GM19397 (cell line): Measurements from ENCODE around the gene PRKCZ.
"Not testable (repeated sequence)": the region's sequence is repeated elsewhere in the genome, so short reads cannot be mapped to it uniquely, and the experiment has no call there.

Source experiments
- ATAC-seq: cut with Tn5 transposase; IDR thresholded peaks from one replicate; pipeline ENCODE4 v1.9.1; 2021; ENCODE audit warnings: mild to moderate bottlenecking, moderate library complexity; ENCODE audit not compliant: unreplicated experiment

Gene PRKCZ

GRCh38 chr1:2081326-2081885, 31.2 kb downstream of the PRKCZ start:
- ATAC-seq: no peak

DNA sequence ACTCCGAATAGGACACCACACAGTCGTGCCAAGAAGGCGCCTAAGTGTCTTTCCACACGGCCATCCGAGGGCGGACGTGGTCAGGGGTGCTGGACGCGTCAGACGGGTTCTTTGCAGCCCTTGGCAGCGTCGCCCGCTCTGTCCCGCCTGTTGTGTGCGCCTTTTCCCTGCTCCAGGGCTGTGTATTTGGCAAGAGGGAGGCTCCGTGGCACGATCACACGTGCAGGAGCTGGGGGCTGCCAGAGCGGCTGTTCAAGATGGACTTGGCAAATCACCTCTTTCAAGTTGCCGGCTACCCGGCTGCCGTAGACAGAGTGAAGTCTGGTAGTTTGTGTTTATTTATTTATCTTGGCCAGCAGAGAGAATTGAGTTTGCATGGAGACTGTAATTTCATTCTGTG, 31.9 kb downstream of the PRKCZ start:
- no peak for ATAC-seq

- ATAC-seq: no peak
These were observed 33.5 kb downstream of the PRKCZ start for GRCh38 chr1:2083666-2084065.

DNA sequence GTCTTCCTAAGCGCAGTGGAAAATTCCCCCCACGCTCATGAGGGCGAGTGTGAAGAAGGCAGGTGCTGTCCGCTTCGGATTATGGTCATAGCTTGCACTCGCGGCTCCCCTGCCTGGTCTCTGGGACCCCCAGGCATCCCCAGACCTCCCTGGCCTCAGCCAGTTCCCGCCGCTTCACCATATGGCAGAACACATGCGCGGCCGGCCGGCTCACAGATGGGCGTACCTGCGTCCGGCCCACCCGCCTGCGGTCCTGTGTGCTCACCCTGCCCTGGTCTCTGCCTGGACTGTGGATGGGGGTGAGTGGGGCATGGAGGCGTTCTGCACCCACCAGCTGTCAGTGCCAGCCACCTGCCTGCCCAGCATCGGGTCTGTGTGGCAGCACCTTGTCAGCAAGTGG, 34.1 kb downstream of the PRKCZ start:
- ATAC-seq: no peak

- no peak for ATAC-seq
These were observed 34.9 kb downstream of the PRKCZ start for GRCh38 chr1:2085080-2085479.

DNA sequence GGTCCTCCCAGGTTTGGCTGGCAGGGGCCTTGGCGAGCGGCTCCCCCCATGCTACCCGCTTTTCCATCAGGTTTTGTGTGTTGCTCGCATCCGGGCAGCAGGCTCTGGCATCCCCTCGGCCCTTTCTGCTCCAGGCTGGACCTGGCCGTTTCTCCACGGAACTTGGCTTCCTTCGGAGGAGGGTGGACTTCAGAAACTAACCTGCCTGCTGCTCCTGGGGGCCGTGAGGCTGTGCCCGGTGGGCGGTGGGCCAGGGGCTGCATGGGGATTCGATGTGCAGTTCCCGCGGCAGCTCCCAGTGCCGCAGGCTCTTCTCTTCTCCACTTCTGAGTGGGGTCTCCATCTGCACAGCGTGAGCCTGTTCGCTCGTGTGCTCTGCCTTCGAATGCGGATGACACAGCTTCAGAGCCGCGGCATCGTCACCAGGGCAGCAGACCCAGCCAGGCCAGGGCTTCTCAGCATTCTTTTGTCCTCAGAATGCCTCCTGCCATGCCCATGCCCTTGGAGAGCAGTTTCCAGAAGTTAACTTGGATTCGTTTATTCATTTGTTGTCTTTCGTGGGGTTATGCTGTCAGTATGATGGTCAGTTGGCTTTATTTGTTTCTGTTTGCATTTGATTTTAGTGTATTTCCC, 36.4 kb downstream of the PRKCZ start:
- ATAC-seq: no peak

DNA sequence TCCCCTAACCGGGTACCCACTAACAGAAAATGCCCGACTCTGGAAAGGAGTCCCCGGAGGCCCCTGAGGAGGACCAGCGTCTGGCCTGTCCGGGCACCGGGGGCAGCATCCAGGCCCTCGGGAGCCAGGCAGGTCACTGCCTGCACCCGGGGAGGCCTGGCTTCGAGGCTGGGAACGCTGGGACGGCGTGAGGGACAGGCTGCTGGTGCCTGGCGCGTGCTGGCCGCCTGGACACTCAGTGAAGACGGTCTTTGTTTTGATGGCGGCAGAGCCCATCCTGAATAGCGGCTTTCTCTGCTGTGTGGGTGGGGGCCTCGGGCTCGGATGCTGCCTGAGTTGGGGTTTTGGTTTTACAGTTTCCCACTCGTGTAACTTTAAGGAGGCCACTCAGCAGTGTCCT, 37.6 kb downstream of the PRKCZ start:
- ATAC-seq: no peak

GRCh38 chr1:2088458-2088857, 38.2 kb downstream of the PRKCZ start:
- ATAC-seq: no peak

DNA sequence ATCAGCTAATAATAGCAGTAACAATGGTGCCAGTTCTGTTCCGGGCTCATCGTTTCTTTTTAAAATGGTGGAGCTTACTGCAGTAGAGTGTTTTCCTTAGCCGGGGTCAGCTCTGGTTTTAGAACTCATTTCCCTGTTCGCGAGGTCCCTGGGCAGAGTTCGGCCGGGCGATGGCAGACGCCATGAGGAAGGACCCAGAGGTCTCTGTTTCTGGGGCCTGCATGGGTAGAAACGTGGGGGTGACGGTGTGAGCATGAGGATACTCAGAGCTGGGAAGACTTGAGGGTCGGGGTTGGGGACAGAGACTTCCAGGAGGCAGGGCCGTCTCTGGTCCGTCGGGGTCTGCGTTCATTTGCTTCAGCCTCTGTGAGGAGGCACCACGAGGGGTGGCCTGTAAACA, 38.8 kb downstream of the PRKCZ start:
- ATAC-seq: no peak

GRCh38 chr1:2090216-2090890, 40.1 kb downstream of the PRKCZ start:
- ATAC-seq: no peak

DNA sequence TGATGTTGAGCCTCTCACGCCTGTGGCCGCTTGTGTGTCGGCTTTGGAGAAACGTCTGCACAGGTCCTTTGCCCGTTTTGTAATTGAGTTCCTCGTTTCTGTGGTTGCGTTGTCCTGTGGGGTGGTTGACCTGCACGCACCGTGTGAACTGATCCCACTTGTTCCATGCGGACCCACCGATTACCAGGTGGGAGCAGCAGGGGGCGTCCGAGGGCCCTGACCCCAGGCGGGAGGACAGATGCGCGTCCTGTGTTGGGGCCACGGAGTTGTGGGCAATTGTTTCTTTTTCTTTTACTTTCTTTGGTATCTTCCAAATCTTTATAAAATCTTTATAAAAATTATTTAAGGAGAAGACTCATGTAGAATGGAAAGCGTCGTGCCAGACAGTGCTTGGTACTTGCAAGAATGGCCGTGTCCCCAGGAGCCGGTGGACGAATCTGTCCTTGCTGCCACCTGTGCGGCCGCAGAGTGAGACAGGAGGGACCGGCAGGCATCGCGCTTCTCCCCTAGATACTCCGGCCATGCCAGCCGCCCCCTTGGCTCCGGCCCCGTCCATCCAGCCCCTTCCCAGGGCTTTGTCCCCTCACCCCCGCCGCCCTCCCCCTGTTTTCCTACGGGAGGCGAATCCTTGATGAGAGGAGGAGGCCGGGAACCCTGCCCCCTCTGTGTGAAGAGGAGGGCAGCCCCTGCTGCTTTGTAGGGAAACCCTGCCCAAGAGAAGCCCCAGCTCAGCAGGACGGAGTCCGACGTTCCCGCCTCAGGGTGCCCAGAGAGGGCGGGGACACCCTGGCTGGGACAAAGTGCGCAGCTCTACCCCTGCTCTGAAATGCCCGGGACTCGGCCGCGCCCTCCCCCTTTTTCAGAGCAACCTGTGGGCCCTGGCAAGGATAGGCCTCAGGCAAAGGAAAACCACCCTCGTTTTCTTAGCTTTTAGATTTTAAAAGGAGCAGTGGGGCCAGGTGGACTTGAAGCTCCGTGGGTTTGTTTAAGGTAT, 41.7 kb downstream of the PRKCZ start:
- ATAC-seq: no peak

GRCh38 chr1:2093055-2093454, 42.8 kb downstream of the PRKCZ start:
- no peak for ATAC-seq

DNA sequence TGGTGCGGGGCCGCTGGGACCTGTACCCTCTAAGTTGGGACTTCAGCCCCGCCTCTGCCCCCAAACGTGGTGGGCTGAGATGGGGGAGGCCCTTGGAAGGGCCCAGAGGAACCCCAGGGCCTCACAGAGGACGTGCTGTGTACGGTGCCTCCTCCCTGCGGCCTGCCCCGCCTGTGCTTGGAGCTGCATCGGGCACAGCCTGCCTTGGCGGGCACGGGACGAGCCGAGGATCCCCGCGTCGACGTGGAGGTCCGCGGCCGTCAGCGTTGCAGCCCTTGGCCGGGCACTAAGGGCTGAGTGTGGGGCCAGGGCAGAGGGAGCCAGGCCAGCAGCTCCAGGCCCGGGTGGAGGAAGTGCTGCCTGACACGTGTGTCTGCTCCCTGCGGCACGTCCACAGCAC, 43.4 kb downstream of the PRKCZ start:
- no peak for ATAC-seq

DNA sequence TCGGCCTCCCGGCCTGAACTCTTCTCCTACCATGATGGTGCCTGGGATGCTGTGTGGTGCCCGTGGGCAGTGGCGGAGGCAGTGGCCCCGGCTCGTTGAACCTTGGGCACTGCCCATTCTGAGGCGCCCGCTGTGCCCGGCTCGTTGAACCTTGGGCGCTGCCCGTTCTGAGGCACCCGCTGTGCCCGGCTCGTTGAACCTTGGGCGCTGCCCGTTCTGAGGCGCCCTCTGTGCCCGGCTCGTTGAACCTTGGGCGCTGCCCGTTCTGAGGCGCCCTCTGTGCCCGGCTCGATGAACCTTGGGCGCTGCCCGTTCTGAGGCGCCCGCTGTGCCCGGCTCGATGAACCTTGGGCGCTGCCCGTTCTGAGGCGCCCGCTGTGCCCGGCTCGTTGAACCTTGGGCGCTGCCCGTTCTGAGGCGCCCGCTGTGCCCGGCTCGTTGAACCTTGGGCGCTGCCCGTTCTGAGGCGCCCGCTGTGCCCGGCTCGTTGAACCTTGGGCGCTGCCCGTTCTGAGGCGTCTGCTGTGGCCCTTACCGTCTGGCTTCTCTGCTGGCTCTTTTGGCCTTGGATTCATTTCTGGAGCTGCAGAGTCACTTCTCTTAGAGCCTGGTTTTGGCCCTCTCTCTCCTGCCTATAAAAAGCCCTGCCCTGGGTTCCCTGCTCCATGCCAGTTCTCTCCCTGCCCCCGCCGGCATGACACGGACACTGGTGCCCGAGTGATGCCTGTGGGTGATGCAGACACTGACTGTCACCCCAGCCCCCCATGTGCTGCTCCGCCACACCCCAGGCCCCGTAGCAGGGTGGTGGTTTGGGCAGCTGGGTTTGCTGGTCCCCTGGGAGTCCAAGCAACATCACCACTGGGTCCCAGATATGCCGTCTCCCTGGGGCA, 44.3 kb downstream of the PRKCZ start:
- ATAC-seq: not testable (repeated sequence)

DNA sequence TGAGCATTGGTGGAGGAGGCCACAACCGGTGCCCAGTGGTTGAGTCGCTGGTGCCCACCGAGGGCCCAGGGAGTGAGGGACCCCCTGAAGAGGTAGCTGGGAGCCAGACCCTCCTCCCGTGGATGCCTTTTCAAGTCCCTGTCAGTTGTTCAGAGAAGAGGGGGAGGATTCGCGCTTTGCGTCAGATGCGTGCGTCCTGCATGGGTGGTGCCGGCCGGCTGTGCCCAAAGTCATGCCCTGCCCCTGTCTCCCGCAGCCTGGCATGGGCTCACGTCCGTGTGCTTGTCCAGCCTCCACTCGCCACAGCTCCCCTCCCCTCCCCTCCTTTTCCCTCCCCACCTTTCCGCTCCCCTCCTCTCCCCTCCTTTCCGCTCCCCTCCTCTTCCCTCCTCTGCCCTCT, 45.2 kb downstream of the PRKCZ start:
- no peak for ATAC-seq

DNA sequence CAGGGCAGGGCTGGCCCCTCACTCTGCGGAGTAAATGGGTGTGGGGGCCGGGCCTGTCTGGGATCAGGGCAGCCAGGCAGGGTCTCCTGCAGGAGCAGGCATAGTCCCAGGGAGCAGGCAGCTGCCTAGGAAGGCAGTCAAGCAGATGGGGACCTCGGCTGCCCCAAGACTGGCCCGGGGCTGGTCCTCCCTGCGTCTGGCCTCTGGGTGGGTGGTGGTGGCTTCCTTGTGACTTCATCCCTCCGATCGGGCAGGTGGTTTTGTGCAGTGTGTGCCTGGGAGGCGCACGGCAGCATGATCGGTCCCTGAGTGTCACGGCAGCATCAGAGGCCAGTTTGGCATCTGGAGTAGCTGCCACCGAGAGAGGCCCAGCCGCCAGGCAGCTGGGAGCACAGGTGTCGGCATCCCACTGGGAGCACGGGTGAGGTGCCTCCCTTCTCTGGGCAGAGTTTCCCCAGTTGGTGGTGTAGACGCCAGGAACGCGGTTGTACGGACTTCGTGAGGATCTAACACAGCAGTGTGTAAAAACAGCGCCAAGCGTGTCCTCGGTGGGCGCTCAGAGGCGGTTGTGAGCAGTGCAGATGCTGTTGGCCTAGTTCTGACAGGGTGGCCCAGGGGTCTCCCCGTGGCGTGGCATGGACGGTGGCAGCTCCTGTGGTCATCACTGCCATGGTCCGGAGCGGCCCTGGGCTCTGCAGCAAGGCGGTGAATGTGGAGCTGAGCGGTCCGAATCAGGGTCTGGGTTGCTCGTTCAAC, 45.9 kb downstream of the PRKCZ start:
- no peak for ATAC-seq

DNA sequence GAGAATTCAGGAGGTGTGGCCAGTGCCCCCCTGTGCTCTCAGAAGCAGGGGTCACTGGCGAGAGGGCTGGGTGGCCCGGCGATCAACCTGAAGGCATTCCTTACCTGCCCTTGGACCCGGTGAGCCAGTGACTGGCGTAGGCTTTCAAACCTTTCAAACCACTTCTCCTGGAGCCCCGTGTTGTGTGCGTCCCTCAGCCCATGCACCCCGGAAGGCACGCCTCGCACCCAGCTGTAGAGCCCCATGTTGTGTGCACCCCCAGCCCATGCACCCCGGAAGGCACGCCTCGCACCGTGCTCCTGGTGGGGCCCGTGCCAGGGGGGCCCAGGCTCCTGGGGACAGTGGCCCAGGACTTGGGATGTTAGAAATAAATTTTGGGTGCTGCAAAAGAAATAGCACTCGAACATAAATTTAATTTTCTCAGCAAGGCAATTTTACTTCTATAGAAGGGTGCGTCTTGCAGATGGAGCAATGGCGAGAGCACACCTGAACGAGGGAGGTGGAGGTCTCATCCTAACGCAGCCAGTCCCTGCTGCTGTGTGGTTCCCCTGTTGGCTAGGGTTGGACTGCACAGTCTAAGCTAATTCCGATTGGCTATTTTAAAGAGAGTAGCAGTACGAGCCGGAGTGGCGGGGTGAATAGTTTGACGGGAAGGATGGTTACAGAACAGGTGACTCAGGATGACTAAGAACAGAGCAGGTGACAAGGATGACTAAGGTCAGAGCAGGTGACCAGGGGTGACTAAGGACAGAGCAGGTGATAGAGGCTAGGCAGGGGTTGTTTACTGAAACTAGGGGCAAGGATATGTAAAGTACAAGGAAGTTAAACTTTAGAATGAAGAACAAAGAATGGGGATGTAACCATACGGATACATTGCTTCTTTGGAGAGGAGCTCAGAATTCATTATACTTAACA, 47.4 kb downstream of the PRKCZ start:
- ATAC-seq: no peak

- no peak for ATAC-seq
These were observed 48.1 kb downstream of the PRKCZ start for GRCh38 chr1:2098301-2098698.
